Tibial nerve (tissue), 4 donors: ENCODE data around the gene ODF2. TPM values are rescaled to one million over a fixed set of nuclear protein-coding genes. Genes with fewer than 3 reads are reported as not detected.

Experiments used
- DNase-seq, 2 donors: peaks; one replicate each; pipeline ENCODE4 v3.0.0-alpha.2; 2019; ENCODE audit warnings: low spot score in 2 of 2
- H3K27ac ChIP-seq, 4 donors: fragments of 200-600 bp; sonication (generic) in 3 of 4; one replicate each; pipeline ENCODE4 v1.5.1; 2017 to 2019; ENCODE audit warnings: mild to moderate bottlenecking in 1 of 4
- H3K27me3 ChIP-seq, 2 donors: fragments of 200-600 bp; sonication (generic) in 1 of 2; one replicate each; pipeline versions ENCODE4 v1.5.1 to v1.6.0; 2017 to 2019
- H3K36me3 ChIP-seq, 3 donors: fragments of 200-600 bp; sonication (generic); one replicate each; pipeline ENCODE4 v1.5.1; 2018 to 2019
- H3K4me1 ChIP-seq, 4 donors: fragments of 200-600 bp; sonication (generic) in 3 of 4; one replicate each; pipeline ENCODE4 v1.5.1; 2017 to 2019
- H3K4me3 ChIP-seq, 4 donors: fragments of 200-600 bp; sonication (generic) in 3 of 4; one replicate each; pipeline ENCODE4 v1.5.1; 2017 to 2019; ENCODE audit warnings: mild to moderate bottlenecking in 1 of 4, moderate library complexity in 1 of 4
- H3K9me3 ChIP-seq, 4 donors: fragments of 200-600 bp; sonication (generic) in 3 of 4; one replicate each; pipeline ENCODE4 v1.5.1; 2017 to 2019
- CTCF ChIP-seq, 5 experiments: fragments of 200-600 bp in 3 of 5; fragments of 450-650 bp in 2 of 5; sonication (generic) in 3 of 5; IDR thresholded peaks; one replicate each; pipeline ENCODE4 v1.5.1; 2016 to 2019; ENCODE audit warnings: antibody characterized with exemption in 5 of 5, mild to moderate bottlenecking in 3 of 5, moderate library complexity in 2 of 5
- EP300 ChIP-seq, 2 donors: sonication (generic); formaldehyde crosslinking; IDR thresholded peaks; one replicate each; pipeline ENCODE4 v1.6.1; 2017; ENCODE audit warnings: antibody characterized with exemption in 2 of 2, mild to moderate bottlenecking in 1 of 2
- POLR2A ChIP-seq, 2 donors: fragments of 450-650 bp; IDR thresholded peaks; one replicate each; pipeline ENCODE4 v1.6.1; 2017; ENCODE audit warnings: antibody characterized with exemption in 2 of 2, mild to moderate bottlenecking in 2 of 2, moderate library complexity in 2 of 2
- WGBS, 2 donors: methylation state at CpG; one replicate each; pipeline ENCODE4 v1.1.5; 2018; 5-methylcytosine and 5-hydroxymethylcytosine counted together
- total RNA-seq, 4 donors: library from RNA; depleted of rRNA; stranded (reverse); fragments of >200 nt; gene quantifications; one replicate each; pipeline ENCODE4 v1.1.0, GENCODE V29; 2016

The ODF2 gene
- total RNA-seq, 4 donors from 2014 or later, result 23.2 to 32.7 (median 25.8) TPM

GRCh38 chr9:128448746-128449145 lies 7.1 kb upstream of the ODF2 start:
- DNase-seq, result no peak
- Histone ChIP-seq H3K27ac (no peak overlapping the region), H3K36me3 (no peaks in the 10 kb centered on the region), H3K4me1 (no peaks in the 10 kb centered on the region), H3K4me3 (no peak overlapping the region), H3K27me3 (no peaks in the 10 kb centered on the region), H3K9me3 (no peaks in the 10 kb centered on the region)
- WGBS, 2 donors, result 98 to 100% methylated on average over 2 of the region's 2 CpGs
- no peak for TF ChIP-seq POLR2A (IDR thresholded peaks at IDR 0.05)
- no peak for TF ChIP-seq CTCF (IDR thresholded peaks at IDR 0.05)
- TF ChIP-seq EP300 (IDR thresholded peaks at IDR 0.05), result no peak

DNA sequence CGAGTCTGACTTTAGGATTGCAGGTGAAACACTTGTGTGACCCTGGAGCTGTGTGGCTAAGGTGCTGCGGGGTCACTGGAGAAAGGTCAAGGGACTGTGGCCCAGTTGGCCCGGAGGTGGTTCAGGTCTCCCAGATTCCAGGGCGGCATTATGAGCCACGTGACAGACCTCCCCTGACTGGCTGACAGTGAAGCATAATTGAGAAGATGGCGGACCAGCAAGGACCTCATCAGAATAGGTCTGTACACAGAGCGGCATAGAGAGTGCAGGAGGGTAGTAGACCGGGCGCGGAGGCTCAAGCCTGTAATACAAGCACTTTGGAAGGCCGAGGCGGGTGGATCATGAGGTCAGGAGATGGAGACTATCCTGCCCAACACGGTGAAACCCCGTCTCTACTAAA lies 815 bp upstream of the ODF2 start:
- peaks cover 0 to 16% (median 9%) of the 10 kb centered on the region in 4 donors for H3K4me1 ChIP-seq
- no peak for TF ChIP-seq POLR2A (IDR thresholded peaks at IDR 0.05)
- no peak for TF ChIP-seq CTCF (IDR thresholded peaks at IDR 0.05)
- no peak for TF ChIP-seq EP300 (IDR thresholded peaks at IDR 0.05)
- no peak for DNase-seq
- no peaks in the 10 kb centered on the region for H3K27me3 ChIP-seq
- WGBS, 2 donors, result 84 to 93% methylated on average over 14 of the region's 14 CpGs
- H3K4me3 ChIP-seq, result no peak overlapping the region
- no peak overlapping the region for H3K27ac ChIP-seq
- peaks cover 0 to 8% (median 0%) of the 10 kb centered on the region in 3 donors for H3K36me3 ChIP-seq
- H3K9me3 ChIP-seq, result no peaks in the 10 kb centered on the region

DNA sequence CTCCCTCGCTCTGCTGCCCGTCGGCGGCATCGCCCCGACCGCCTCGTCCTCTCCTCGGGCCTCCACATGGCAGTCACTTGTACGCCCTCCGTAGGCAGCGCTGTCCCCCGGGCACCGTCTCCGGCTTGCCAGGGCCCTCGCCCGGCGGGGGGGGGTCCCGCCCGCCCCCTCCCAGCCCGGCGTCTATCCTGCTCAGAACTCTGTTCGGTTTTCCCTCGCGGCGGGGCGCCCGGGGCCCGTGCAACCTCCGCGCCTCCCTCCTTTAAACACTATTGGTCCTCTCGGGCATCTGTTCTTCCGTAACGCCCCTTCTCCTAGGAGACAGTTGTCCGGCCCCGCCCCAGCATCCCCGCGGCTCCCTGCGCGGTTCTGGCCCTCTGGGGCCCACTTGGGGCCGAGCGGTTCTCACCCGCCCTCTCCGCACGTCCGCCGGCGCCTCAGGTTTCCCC lies 831 bp downstream of the ODF2 start:
- Histone ChIP-seq H3K27me3 (no peaks in the 10 kb centered on the region), H3K27ac (peak overlapping the region; percentile 58 to 91 (median 89)), H3K4me1 (peaks cover 0 to 16% (median 9%) of the 10 kb centered on the region in 4 donors), H3K9me3 (no peaks in the 10 kb centered on the region), H3K36me3 (peaks cover 0 to 24% (median 2%) of the 10 kb centered on the region in 3 donors), H3K4me3 (peak overlapping the region; percentile 79 to 94 (median 88))
- peak; percentile 40 to 68 for DNase-seq
- 0% methylated on average over 36 to 41 of the region's 48 CpGs for WGBS, 2 donors
- TF ChIP-seq EP300 (IDR thresholded peaks at IDR 0.05) (peak in 1 of 2 donors; percentile 7), POLR2A (IDR thresholded peaks at IDR 0.05) (no peak), CTCF (IDR thresholded peaks at IDR 0.05) (no peak)

DNA sequence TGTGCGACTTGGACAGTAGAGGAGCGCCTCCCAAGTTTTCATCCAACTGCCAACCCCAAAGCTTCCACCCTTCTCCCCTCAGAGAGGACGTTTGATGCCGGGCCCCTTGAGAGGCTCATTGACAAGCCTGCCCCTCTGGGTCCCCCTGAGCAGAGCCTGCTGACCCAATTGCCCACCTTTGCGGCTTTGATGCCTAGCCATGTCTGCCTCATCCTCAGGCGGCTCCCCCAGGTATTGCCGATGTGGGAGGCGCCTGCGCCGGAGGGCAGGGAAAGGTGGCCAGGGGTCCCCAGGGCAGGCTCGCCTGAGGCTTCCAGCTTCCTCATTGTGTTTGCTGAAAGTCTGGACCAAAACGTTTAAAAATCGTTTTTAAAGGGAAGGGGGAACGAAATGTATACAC lies 1.4 kb downstream of the ODF2 start:
- H3K27me3 ChIP-seq, result no peaks in the 10 kb centered on the region
- H3K4me1 ChIP-seq, result peaks cover 0 to 16% (median 9%) of the 10 kb centered on the region in 4 donors

More for the DNA sequence above, 1.4 kb downstream of the ODF2 start:
- H3K27ac ChIP-seq, result peak overlapping the region in 2 of 4 donors; percentile 91
- peaks cover 0 to 30% (median 2%) of the 10 kb centered on the region in 3 donors for H3K36me3 ChIP-seq
- TF ChIP-seq CTCF (IDR thresholded peaks at IDR 0.05) (no peak), EP300 (IDR thresholded peaks at IDR 0.05) (no peak), POLR2A (IDR thresholded peaks at IDR 0.05) (no peak)
- no peak for DNase-seq
- peak overlapping the region; percentile 79 to 94 (median 88) for H3K4me3 ChIP-seq
- WGBS, 2 donors, result 34 to 35% methylated on average over 14 of the region's 14 CpGs
- no peaks in the 10 kb centered on the region for H3K9me3 ChIP-seq
